Peyer's patch (tissue), 4 donors: ENCODE results near the gene RTN4IP1.

Experiments used
- CTCF ChIP-seq, 6 experiments: fragments of 450-650 bp in 4 of 6; fragments of 200-600 bp in 2 of 6; sonication (generic) in 1 of 6; IDR thresholded peaks; one replicate each; pipeline ENCODE4 v1.5.1; 2017 to 2019; ENCODE audit warnings: antibody characterized with exemption in 6 of 6, mild to moderate bottlenecking in 3 of 6, moderate library complexity in 1 of 6
- POLR2A ChIP-seq, 2 donors: fragments of 450-650 bp; IDR thresholded peaks; one replicate each; pipeline ENCODE4 v1.5.1; 2017; ENCODE audit warnings: antibody characterized with exemption in 2 of 2, mild to moderate bottlenecking in 2 of 2, moderate library complexity in 2 of 2

GRCh38 chr6:106547601-106548453 is 81.5 kb downstream of the RTN4IP1 start:
- TF ChIP-seq CTCF (IDR thresholded peaks at IDR 0.05) (no peak), POLR2A (IDR thresholded peaks at IDR 0.05) (no peak)
